ENCODE results near the gene HES1. TPM values are rescaled to one million over a fixed set of nuclear protein-coding genes. Genes with fewer than 3 reads are reported as not detected.

HES1 gene
- total and polyA plus RNA-seq, 7 donors = 17.4 to 47.4 (median 28.4) TPM

DNA sequence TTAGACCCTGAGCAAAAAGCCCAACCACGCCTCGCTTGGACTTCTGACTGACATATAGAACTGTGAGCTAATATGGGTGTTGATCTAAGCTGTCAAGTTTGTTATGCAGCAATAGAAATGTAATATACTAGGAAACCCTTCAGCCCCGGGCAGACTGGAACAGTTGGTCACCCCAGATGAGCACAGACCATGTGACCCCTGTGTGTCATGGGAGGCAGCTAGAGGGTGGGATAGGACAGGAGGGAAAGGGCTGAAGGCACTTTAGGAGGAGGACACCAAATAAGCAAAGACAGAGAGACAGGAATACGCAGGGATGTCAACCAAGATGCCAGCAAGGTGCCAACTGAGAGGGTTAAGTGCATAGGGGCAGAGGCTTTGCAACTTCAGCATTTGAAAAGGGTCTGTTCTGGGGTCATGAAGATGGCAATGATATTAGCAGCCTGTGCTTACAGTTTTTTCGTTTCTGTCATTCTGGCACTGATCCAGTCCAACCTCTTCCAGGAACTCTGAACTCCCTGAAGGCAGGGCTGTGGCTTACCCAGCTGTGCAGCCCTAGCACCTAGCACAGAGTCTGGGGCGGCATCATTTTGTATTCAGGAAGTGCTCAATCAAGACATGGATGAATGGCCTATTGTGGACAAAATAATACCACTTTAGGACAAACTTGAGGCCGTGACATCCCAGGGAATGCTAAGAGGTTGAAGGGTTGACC, 51.4 kb downstream of the HES1 start:
- H3K27me3 ChIP-seq = no peaks in the 10 kb centered on the region
- no peak overlapping the region for H3K4me3 ChIP-seq
- H3K4me1 ChIP-seq = peaks cover 0 to 12% (median 2%) of the 10 kb centered on the region in 4 donors
- H3K27ac ChIP-seq = no peak overlapping the region
- no peak for DNase-seq
- TF ChIP-seq POLR2AphosphoS5 (IDR thresholded peaks at IDR 0.05) (no peak), EP300 (IDR thresholded peaks at IDR 0.05) (no peak), POLR2A (IDR thresholded peaks at IDR 0.05) (no peak), CTCF (IDR thresholded peaks at IDR 0.05) (no peak)
- 74 to 75% methylated on average over 7 of the region's 7 CpGs for WGBS, 2 donors
- intact Hi-C loops (cut with DNase I) = no loop called here
- H3K9me3 ChIP-seq = no peaks in the 10 kb centered on the region
- H3K36me3 ChIP-seq = no peaks in the 10 kb centered on the region

Small RNAs within 50 kb of the gene (small RNA-seq; reads per million reads assigned to genes)
- gene RN7SL215P = 0 reads per million in 3 donors

Other genes starting within 250 kb of the HES1 start
- not detected for gene CPN2, start 215.2 kb downstream of the HES1 start, total RNA-seq
- gene CPN2, start 215.2 kb downstream of the HES1 start, polyA plus RNA-seq = under 1 TPM in 1 of 3 donors, not detected in 2; 0.01 TPM
- under 1 TPM in 2 of 4 donors, not detected in 2; under 0.01 TPM for gene LRRC15, start 233.6 kb downstream of the HES1 start, total RNA-seq
- under 1 TPM; under 0.01 to 0.23 (median 0.20) TPM for gene LRRC15, start 233.6 kb downstream of the HES1 start, polyA plus RNA-seq

All from sigmoid colon (tissue), 7 donors.